Osteocyte (in vitro differentiated cells): ENCODE measurements around the gene BCAR3. TPM values are rescaled to one million over a fixed set of nuclear protein-coding genes. Genes with fewer than 3 reads are reported as not detected.
"Not testable (repeated sequence)": the region's sequence is repeated elsewhere in the genome, so short reads cannot be mapped to it uniquely, and the experiment has no call there.

Source experiments
- DNase-seq: peaks from one replicate; pipeline ENCODE4 v3.0.0; 2021; ENCODE audit warnings: mixed read lengths; ENCODE audit not compliant: unreplicated experiment; ENCODE audit errors: extremely low spot score
- H3K27ac Mint-ChIP-seq: one replicate; pipeline ENCODE4 v1.8.0; 2021; ENCODE audit warnings: mild to moderate bottlenecking, mixed read lengths; ENCODE audit not compliant: unreplicated experiment
- H3K27me3 Mint-ChIP-seq: one replicate; pipeline ENCODE4 v1.8.0; 2021; ENCODE audit warnings: mixed read lengths; ENCODE audit not compliant: unreplicated experiment
- H3K36me3 Mint-ChIP-seq: one replicate; pipeline ENCODE4 v1.8.0; 2021; ENCODE audit warnings: mixed read lengths; ENCODE audit not compliant: unreplicated experiment
- H3K4me1 Mint-ChIP-seq: one replicate; pipeline ENCODE4 v1.8.0; 2021; ENCODE audit warnings: mixed read lengths; ENCODE audit not compliant: unreplicated experiment
- H3K4me3 Mint-ChIP-seq: one replicate; pipeline ENCODE4 v1.8.0; 2021; ENCODE audit warnings: mild to moderate bottlenecking, moderate library complexity, mixed read lengths; ENCODE audit not compliant: unreplicated experiment
- H3K9me3 Mint-ChIP-seq: one replicate; pipeline ENCODE4 v1.8.0; 2021; ENCODE audit warnings: mixed read lengths; ENCODE audit not compliant: unreplicated experiment
- total RNA-seq: library from RNA; stranded (reverse); gene quantifications from 2 replicates; pipeline ENCODE4 v1.2.1, GENCODE V29; 2021
- TF ChIP-seq, protein P1 (sequence below): fragments of 200-600 bp; sonication (generic); IDR thresholded peaks from 2 replicates; pipeline ENCODE4 v1.5.0; 2021; ENCODE audit warnings: antibody characterized with exemption, mild to moderate bottlenecking, moderate library complexity

Gene BCAR3
- total RNA-seq, 1 donor from 2014 or later = 8.8 TPM

DNA sequence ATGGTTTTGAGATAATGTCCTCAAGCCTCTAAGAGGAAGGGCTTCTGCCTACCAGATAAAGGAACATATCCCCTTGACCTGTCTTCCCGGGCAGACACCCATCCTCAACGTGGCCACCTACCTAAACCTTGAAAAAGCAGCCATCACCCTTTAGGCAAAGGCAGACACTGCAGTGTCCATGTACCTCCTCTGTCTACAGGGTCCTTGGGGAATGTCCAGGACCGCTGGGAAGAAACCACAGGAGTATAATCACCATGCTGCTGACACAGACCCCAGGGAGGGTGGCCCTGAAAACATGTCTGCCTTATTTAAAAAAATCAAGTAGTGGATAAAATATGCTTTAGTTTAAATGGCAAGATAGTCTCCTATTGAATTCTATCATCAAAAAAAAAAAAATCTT lies 16.6 kb downstream of the BCAR3 start:
- Mint-ChIP-seq H3K4me3 (no peak overlapping the region), H3K27me3 (no peaks in the 10 kb centered on the region), H3K36me3 (no peaks in the 10 kb centered on the region), H3K4me1 (peaks cover 68% of the 10 kb centered on the region), H3K9me3 (no peaks in the 10 kb centered on the region), H3K27ac (peak overlapping the region; percentile 90)
- TF ChIP-seq, protein P1, sequence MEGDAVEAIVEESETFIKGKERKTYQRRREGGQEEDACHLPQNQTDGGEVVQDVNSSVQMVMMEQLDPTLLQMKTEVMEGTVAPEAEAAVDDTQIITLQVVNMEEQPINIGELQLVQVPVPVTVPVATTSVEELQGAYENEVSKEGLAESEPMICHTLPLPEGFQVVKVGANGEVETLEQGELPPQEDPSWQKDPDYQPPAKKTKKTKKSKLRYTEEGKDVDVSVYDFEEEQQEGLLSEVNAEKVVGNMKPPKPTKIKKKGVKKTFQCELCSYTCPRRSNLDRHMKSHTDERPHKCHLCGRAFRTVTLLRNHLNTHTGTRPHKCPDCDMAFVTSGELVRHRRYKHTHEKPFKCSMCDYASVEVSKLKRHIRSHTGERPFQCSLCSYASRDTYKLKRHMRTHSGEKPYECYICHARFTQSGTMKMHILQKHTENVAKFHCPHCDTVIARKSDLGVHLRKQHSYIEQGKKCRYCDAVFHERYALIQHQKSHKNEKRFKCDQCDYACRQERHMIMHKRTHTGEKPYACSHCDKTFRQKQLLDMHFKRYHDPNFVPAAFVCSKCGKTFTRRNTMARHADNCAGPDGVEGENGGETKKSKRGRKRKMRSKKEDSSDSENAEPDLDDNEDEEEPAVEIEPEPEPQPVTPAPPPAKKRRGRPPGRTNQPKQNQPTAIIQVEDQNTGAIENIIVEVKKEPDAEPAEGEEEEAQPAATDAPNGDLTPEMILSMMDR = no peak
- no peak for DNase-seq

DNA sequence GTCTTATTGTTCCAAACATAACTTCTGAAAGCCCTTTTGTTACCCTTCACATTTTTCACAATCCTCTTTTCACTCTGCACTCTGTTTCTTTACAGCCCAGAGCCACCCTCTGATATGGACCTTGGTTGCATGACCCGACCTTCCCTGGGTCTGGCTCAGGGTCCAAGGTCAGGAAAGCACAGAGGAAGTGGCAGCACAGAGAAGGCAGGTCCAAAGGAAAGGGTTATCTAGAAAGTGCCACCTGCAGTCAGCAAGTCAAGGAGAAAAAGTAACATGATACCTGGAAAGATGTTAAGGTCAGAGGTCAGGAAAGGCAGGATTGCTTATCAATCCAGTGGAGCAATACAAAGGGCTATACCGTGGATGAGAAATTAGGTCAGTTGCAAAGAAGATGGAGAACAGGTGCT lies 18.4 kb downstream of the BCAR3 start:
- DNase-seq = no peak
- Mint-ChIP-seq H3K4me3 (no peak overlapping the region), H3K27me3 (no peaks in the 10 kb centered on the region), H3K9me3 (no peaks in the 10 kb centered on the region), H3K27ac (peak overlapping the region; percentile 90), H3K36me3 (peaks cover 2% of the 10 kb centered on the region), H3K4me1 (peaks cover 64% of the 10 kb centered on the region)
- TF ChIP-seq, protein P1 = no peak

DNA sequence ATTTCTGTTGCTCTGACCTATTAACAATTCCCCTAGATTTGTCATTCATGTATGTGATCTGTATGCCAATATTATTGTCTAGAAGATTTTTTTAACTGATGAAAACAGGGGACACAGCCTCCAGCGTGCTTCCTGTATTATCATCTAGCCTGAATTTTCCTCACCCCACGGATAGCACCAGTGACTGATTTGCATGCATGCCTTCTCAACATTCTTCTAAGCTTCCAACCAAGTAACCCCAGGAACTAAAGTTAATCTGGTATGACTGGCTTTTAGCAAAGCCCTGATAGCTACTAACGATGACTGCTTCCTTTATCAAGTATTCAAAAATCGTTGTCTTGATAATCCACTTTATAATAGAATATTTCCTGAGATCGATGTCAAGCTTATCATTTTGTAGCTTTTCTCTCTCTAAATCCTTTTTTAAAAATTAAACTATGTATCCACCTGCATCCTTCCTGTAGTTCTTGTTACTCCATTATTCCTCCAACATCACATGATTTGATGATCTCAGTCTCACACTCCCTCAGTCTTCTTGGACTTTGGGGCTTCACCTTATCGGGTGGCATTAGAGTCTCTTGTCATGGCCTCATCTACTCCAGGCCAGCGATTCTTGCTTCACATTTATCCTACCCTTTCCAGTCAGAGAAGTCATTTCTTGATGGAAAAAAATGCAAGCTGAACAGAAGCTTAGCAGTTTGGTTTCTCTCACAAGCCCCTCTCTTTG lies 19.0 kb downstream of the BCAR3 start:
- H3K36me3 Mint-ChIP-seq = peaks cover 4% of the 10 kb centered on the region
- peak overlapping the region; percentile 90 for H3K27ac Mint-ChIP-seq
- H3K4me1 Mint-ChIP-seq = peaks cover 58% of the 10 kb centered on the region
- TF ChIP-seq, protein P1 = no peak
- no peaks in the 10 kb centered on the region for H3K27me3 Mint-ChIP-seq
- no peak for DNase-seq
- H3K4me3 Mint-ChIP-seq = peak overlapping the region; percentile 60
- H3K9me3 Mint-ChIP-seq = no peaks in the 10 kb centered on the region

DNA sequence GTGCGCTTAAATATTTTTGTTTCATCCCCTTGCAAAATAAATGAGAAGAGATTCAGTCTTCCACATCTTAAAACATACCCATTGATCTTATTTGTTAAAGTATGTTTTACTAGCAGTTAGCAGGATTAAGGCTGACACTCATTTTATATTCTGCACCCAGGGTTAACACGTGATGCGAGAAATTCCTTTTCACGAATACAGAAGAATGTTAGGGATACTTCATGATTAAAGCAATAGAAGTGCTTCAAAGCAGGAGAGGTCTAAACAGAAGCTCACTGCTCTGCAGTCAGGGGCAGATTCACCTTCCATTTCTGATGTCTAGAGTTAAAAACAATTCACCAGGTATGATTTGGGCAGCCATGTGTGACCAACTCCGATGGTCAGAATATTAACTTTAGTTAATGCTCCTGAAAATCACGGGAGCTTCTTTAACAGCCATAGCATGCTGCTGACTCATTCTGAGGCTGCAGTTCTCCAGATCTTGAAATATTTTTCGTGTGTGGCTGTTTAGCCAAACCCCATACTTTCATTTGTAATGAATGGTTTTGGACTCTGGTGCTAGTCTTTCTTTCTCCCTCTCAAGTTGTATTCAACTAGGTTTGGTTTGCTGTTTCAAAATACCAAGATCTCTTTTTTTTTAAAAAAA lies 19.7 kb downstream of the BCAR3 start:
- TF ChIP-seq, protein P1 = no peak
- H3K4me1 Mint-ChIP-seq = peaks cover 57% of the 10 kb centered on the region
- peaks cover 4% of the 10 kb centered on the region for H3K36me3 Mint-ChIP-seq
- H3K9me3 Mint-ChIP-seq = no peaks in the 10 kb centered on the region
- peak overlapping the region; percentile 90 for H3K27ac Mint-ChIP-seq
- H3K27me3 Mint-ChIP-seq = no peaks in the 10 kb centered on the region
- peak overlapping the region; percentile 60 for H3K4me3 Mint-ChIP-seq
- DNase-seq = no peak

DNA sequence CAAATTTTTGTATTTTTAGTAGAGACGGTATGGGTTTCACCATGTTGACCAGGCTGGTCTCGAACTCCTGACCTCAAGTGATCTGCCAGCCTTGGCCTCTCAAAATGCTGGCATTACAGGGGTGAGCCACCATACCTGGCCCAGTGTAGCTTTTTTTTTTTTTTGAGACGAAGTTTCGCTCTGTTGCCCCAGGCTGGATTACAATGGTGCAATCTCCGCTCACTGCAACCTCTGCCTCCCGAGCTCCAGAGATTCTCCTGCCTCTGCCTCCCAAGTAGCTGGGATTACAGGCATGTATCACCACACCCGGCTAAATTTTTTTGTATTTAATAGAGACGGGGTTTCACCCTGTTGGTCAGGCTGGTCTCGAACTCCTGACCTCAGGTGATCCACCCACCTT lies 20.3 kb downstream of the BCAR3 start:
- Mint-ChIP-seq H3K27ac (peak overlapping the region; percentile 90), H3K4me1 (peaks cover 57% of the 10 kb centered on the region)
- H3K27me3 Mint-ChIP-seq, DNase-seq, H3K36me3 Mint-ChIP-seq, H3K9me3 Mint-ChIP-seq, H3K4me3 Mint-ChIP-seq: not testable (repeated sequence)
